Measurements from ENCODE around the gene SPTBN1. TPM values are rescaled to one million over a fixed set of nuclear protein-coding genes. Genes with fewer than 3 reads are reported as not detected.

SPTBN1 gene
- total and polyA plus RNA-seq, 2 experiments from 2014 or later: 58.1 to 204 TPM

DNA sequence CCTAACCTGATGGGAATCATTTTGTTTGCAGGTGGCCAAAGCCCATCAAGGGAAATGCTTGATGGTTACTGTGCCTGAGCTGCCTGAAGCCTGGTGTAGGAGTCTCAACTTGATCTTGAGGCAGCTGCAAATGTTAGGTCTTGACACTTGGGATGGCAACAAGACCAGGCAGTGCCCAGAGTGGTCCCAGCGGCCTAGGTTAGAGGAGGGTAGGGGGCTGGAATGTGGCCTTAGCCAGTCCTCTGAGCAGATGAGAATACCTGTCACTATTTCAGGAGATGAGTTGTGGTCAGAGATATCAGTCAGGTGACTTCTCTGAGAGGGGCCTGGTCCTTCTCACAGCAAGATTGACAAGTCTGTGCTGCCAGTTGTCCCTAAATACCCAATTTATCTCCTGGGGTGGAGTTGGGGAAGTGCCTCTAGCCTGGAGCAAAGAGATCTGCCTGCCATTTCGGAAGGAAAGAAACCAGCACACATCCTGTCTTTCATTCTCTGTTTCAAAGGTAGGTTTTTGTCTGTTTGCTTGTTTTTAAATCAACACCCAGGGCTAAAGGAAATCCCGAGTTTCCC is 13.4 kb downstream of the SPTBN1 start:
- Mint-ChIP-seq H3K4me3 (no peak overlapping the region), H3K4me1 (peaks cover 35% of the 10 kb centered on the region)
- DNase-seq (ENCODE audit: low spot score): peak; percentile 15

More for the DNA sequence above, 13.4 kb downstream of the SPTBN1 start:
- 0 out of 2 replicates have a peak overlapping the region, but pooled peaks have one; percentile 9 for H3K27ac ChIP-seq (ENCODE audit: low read depth)
- H3K9me2 ChIP-seq (ENCODE audit: insufficient read depth): no peaks in the 10 kb centered on the region
- H3K4me1 ChIP-seq (ENCODE audit: insufficient read depth): peaks cover 16% of the 10 kb centered on the region
- H3K79me2 ChIP-seq (replicated peaks; ENCODE audit: insufficient read depth): peaks cover 34% of the 10 kb centered on the region
- H3K27me3 ChIP-seq (ENCODE audit: insufficient read depth): no peaks in the 10 kb centered on the region
- H2AFZ ChIP-seq: no peak overlapping the region
- H3F3A ChIP-seq (replicated peaks; ENCODE audit: low read depth): no peaks in the 10 kb centered on the region
- H3K27ac Mint-ChIP-seq: peak overlapping the region; percentile 74; the same call in 1 of the 2 replicates
- peaks cover 3% of the 10 kb centered on the region for H3K27me3 Mint-ChIP-seq (ENCODE audit: insufficient read depth, low read depth, poor library complexity)
- H3K4me2 ChIP-seq: no peak overlapping the region; the same call in 1 of the 2 replicates
- ATAC-seq: peak; percentile 49
- H3K4me3 ChIP-seq: no peak overlapping the region
- H3K36me3 Mint-ChIP-seq (ENCODE audit: low read depth): no peaks in the 10 kb centered on the region
- H3K9me3 Mint-ChIP-seq: no peaks in the 10 kb centered on the region
- H3K36me3 ChIP-seq (ENCODE audit: insufficient read depth): no peaks in the 10 kb centered on the region
- TF ChIP-seq EZH2 (IDR thresholded peaks at IDR 0.05; ENCODE audit: low read depth, unreplicated experiment) (no peak), NANOG (IDR thresholded peaks at IDR 0.05; ENCODE audit: borderline replicate concordance) (no peak), CREB1 (CRISPR knock-in tag; IDR thresholded peaks at IDR 0.05; ENCODE audit: low read depth) (no peak)
- TF ChIP-seq, protein P1, sequence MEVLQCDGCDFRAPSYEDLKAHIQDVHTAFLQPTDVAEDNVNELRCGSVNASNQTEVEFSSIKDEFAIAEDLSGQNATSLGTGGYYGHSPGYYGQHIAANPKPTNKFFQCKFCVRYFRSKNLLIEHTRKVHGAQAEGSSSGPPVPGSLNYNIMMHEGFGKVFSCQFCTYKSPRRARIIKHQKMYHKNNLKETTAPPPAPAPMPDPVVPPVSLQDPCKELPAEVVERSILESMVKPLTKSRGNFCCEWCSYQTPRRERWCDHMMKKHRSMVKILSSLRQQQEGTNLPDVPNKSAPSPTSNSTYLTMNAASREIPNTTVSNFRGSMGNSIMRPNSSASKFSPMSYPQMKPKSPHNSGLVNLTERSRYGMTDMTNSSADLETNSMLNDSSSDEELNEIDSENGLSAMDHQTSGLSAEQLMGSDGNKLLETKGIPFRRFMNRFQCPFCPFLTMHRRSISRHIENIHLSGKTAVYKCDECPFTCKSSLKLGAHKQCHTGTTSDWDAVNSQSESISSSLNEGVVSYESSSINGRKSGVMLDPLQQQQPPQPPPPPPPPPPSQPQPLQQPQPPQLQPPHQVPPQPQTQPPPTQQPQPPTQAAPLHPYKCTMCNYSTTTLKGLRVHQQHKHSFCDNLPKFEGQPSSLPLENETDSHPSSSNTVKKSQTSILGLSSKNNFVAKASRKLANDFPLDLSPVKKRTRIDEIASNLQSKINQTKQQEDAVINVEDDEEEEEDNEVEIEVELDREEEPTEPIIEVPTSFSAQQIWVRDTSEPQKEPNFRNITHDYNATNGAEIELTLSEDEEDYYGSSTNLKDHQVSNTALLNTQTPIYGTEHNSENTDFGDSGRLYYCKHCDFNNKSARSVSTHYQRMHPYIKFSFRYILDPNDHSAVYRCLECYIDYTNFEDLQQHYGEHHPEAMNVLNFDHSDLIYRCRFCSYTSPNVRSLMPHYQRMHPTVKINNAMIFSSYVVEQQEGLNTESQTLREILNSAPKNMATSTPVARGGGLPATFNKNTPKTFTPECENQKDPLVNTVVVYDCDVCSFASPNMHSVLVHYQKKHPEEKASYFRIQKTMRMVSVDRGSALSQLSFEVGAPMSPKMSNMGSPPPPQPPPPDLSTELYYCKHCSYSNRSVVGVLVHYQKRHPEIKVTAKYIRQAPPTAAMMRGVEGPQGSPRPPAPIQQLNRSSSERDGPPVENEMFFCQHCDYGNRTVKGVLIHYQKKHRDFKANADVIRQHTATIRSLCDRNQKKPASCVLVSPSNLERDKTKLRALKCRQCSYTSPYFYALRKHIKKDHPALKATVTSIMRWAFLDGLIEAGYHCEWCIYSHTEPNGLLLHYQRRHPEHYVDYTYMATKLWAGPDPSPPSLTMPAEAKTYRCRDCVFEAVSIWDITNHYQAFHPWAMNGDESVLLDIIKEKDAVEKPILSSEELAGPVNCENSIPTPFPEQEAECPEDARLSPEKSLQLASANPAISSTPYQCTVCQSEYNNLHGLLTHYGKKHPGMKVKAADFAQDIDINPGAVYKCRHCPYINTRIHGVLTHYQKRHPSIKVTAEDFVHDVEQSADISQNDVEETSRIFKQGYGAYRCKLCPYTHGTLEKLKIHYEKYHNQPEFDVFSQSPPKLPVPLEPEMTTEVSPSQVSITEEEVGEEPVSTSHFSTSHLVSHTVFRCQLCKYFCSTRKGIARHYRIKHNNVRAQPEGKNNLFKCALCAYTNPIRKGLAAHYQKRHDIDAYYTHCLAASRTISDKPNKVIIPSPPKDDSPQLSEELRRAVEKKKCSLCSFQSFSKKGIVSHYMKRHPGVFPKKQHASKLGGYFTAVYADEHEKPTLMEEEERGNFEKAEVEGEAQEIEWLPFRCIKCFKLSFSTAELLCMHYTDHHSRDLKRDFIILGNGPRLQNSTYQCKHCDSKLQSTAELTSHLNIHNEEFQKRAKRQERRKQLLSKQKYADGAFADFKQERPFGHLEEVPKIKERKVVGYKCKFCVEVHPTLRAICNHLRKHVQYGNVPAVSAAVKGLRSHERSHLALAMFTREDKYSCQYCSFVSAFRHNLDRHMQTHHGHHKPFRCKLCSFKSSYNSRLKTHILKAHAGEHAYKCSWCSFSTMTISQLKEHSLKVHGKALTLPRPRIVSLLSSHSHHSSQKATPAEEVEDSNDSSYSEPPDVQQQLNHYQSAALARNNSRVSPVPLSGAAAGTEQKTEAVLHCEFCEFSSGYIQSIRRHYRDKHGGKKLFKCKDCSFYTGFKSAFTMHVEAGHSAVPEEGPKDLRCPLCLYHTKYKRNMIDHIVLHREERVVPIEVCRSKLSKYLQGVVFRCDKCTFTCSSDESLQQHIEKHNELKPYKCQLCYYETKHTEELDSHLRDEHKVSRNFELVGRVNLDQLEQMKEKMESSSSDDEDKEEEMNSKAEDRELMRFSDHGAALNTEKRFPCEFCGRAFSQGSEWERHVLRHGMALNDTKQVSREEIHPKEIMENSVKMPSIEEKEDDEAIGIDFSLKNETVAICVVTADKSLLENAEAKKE (CRISPR knock-in tag; IDR thresholded peaks at IDR 0.05): no peak
- TF ChIP-seq, protein P2, sequence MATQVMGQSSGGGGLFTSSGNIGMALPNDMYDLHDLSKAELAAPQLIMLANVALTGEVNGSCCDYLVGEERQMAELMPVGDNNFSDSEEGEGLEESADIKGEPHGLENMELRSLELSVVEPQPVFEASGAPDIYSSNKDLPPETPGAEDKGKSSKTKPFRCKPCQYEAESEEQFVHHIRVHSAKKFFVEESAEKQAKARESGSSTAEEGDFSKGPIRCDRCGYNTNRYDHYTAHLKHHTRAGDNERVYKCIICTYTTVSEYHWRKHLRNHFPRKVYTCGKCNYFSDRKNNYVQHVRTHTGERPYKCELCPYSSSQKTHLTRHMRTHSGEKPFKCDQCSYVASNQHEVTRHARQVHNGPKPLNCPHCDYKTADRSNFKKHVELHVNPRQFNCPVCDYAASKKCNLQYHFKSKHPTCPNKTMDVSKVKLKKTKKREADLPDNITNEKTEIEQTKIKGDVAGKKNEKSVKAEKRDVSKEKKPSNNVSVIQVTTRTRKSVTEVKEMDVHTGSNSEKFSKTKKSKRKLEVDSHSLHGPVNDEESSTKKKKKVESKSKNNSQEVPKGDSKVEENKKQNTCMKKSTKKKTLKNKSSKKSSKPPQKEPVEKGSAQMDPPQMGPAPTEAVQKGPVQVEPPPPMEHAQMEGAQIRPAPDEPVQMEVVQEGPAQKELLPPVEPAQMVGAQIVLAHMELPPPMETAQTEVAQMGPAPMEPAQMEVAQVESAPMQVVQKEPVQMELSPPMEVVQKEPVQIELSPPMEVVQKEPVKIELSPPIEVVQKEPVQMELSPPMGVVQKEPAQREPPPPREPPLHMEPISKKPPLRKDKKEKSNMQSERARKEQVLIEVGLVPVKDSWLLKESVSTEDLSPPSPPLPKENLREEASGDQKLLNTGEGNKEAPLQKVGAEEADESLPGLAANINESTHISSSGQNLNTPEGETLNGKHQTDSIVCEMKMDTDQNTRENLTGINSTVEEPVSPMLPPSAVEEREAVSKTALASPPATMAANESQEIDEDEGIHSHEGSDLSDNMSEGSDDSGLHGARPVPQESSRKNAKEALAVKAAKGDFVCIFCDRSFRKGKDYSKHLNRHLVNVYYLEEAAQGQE (IDR thresholded peaks at IDR 0.05; ENCODE audit: unreplicated experiment): no peak
- TF ChIP-seq, protein P3, sequence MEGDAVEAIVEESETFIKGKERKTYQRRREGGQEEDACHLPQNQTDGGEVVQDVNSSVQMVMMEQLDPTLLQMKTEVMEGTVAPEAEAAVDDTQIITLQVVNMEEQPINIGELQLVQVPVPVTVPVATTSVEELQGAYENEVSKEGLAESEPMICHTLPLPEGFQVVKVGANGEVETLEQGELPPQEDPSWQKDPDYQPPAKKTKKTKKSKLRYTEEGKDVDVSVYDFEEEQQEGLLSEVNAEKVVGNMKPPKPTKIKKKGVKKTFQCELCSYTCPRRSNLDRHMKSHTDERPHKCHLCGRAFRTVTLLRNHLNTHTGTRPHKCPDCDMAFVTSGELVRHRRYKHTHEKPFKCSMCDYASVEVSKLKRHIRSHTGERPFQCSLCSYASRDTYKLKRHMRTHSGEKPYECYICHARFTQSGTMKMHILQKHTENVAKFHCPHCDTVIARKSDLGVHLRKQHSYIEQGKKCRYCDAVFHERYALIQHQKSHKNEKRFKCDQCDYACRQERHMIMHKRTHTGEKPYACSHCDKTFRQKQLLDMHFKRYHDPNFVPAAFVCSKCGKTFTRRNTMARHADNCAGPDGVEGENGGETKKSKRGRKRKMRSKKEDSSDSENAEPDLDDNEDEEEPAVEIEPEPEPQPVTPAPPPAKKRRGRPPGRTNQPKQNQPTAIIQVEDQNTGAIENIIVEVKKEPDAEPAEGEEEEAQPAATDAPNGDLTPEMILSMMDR (conservative IDR thresholded peaks at IDR 0.05; ENCODE audit: low read depth in 2 of 2): no peak
- H4K20me1 ChIP-seq (replicated peaks; ENCODE audit: insufficient read depth): no peaks in the 10 kb centered on the region

Data from GM23338 (cell line).